GM12878 (cell line): ENCODE measurements around the gene IL4I1. TPM values are rescaled to one million over a fixed set of nuclear protein-coding genes. Genes with fewer than 3 reads are reported as not detected.
A peak's percentile ranks its signal among the peaks of the same experiment; 100 is the strongest.

ENCODE experiments used
- BHLHE40 ChIP-seq, 2 experiments: fragments of 450-650 bp in 1 of 2; IDR thresholded peaks; 2 replicates each; pipeline ENCODE4 v1.6.1; 2011 to 2017; ENCODE audit warnings: low read depth in 2 of 2, borderline replicate concordance in 1 of 2, improper control_type of control experiment in 1 of 2, low read length in 1 of 2, mild to moderate bottlenecking in 1 of 2
- CUX1 ChIP-seq: IDR thresholded peaks from 2 replicates; pipeline ENCODE4 v1.6.1; 2012; ENCODE audit warnings: improper control_type of control experiment, low read depth, low read length; ENCODE audit not compliant: insufficient replicate concordance
- DPF2 ChIP-seq: fragments of 450-650 bp; IDR thresholded peaks from 2 replicates; pipeline ENCODE4 v1.6.1; 2017; ENCODE audit warnings: mild to moderate bottlenecking
- NBN ChIP-seq: fragments of 450-650 bp; IDR thresholded peaks from 2 replicates; pipeline ENCODE4 v1.6.1; 2016
- RB1 ChIP-seq: fragments of 450-650 bp; formaldehyde crosslinking; IDR thresholded peaks from 2 replicates; pipeline ENCODE4 v1.6.1; 2017; ENCODE audit warnings: mild to moderate bottlenecking, borderline replicate concordance
- SREBF1 ChIP-seq: IDR thresholded peaks from 2 replicates; pipeline ENCODE4 v1.6.1; 2012; ENCODE audit warnings: mild to moderate bottlenecking, low read length
- polyA plus RNA-seq, 11 experiments: library from polyadenylated mRNA; depleted of rRNA in 4 of 11; unstranded in 6 of 11; stranded (reverse) in 5 of 11; fragments of >200 nt; fragmentation: Nextera tagmentation in 4 of 11; fragmentation: Illumina TruSeq in 1 of 11; extraction: Ambion mirVana in 4 of 11; extraction: Trizol in 1 of 11; gene quantifications; 1 replicate in 1 of 11; 2 replicates in 10 of 11; pipeline versions ENCODE4 v1.2.1 to v1.2.3, GENCODE V29; 2011 to 2016; ENCODE audit warnings: inconsistent platforms in 2 of 11, missing spikeins in 2 of 11, low read depth in 1 of 11
- total RNA-seq, 4 experiments: library from RNA; depleted of rRNA in 3 of 4; stranded (reverse); fragments of >200 nt in 3 of 4; fragmentation: Illumina TruSeq in 1 of 4; extraction: Trizol in 1 of 4; gene quantifications; 2 replicates each; pipeline versions ENCODE4 v1.2.1 to v1.2.3, GENCODE V29; 2013 to 2021

The IL4I1 gene
- total and polyA plus RNA-seq, 10 of the 15 experiments (the other 5 are each of a cell fraction or from before 2014, with no cell fraction given): 0.62 to 83.8 (median 42.8) TPM

GRCh38 chr19:49890349-49891311 lies 6.1 kb downstream of the IL4I1 start (continued):
- TF ChIP-seq CUX1 (no peak), SREBF1 (no peak), NBN (peak; percentile 70; the same call in 1 of the 2 replicates), BHLHE40 (IDR thresholded peaks at IDR 0.05; ENCODE audit: borderline replicate concordance in 1 of 2, low read depth in 2 of 2, low read length in 1 of 2) (peak; percentile 82 to 96), RB1 (peak; percentile 46; the same call in 1 of the 2 replicates), DPF2 (no peak)
